Measurements from ENCODE around the gene DCAKD.

DCAKD gene

GRCh38 chr17:45093444-45094110 lies 42.1 kb upstream of the DCAKD start:
- TF ChIP-seq CTCF (IDR thresholded peaks at IDR 0.05; ENCODE audit: insufficient read depth, low read length, poor library complexity, severe bottlenecking) = no peak
- H3K36me3 ChIP-seq (ENCODE audit: control insufficient read depth, insufficient read depth, low read length) = peaks cover 46% of the 10 kb centered on the region
- H3K27me3 ChIP-seq (replicated peaks; ENCODE audit: control insufficient read depth, insufficient read depth, low read length) = no peaks in the 10 kb centered on the region
- H3K4me3 ChIP-seq (replicated peaks; ENCODE audit: low read depth, low read length) = no peak overlapping the region
- no peak for DNase-seq (ENCODE audit: extremely low read depth, insufficient read length)

- no peak for TF ChIP-seq CTCF (IDR thresholded peaks at IDR 0.05; ENCODE audit: insufficient read depth, low read length, poor library complexity, severe bottlenecking)
- H3K27me3 ChIP-seq (replicated peaks; ENCODE audit: control insufficient read depth, insufficient read depth, low read length) = no peaks in the 10 kb centered on the region
Measured at GRCh38 chr17:45092911-45093430, 41.5 kb upstream of the DCAKD start.

GRCh38 chr17:45091778-45092425 lies 40.5 kb upstream of the DCAKD start:
- H3K36me3 ChIP-seq (ENCODE audit: control insufficient read depth, insufficient read depth, low read length) = peaks cover 37% of the 10 kb centered on the region
- H3K27me3 ChIP-seq (replicated peaks; ENCODE audit: control insufficient read depth, insufficient read depth, low read length) = no peaks in the 10 kb centered on the region
- no peak overlapping the region for H3K4me3 ChIP-seq (replicated peaks; ENCODE audit: low read depth, low read length)
- no peak for TF ChIP-seq CTCF (IDR thresholded peaks at IDR 0.05; ENCODE audit: insufficient read depth, low read length, poor library complexity, severe bottlenecking)
- no peak for DNase-seq (ENCODE audit: extremely low read depth, insufficient read length)

More at GRCh38 chr17:45092911-45093430, 41.5 kb upstream of the DCAKD start:
- no peak for DNase-seq (ENCODE audit: extremely low read depth, insufficient read length)
- Histone ChIP-seq H3K36me3 (ENCODE audit: control insufficient read depth, insufficient read depth, low read length) (peaks cover 43% of the 10 kb centered on the region), H3K4me3 (replicated peaks; ENCODE audit: low read depth, low read length) (no peak overlapping the region)

GRCh38 chr17:45090711-45091110 lies 39.3 kb upstream of the DCAKD start:
- TF ChIP-seq CTCF (IDR thresholded peaks at IDR 0.05; ENCODE audit: insufficient read depth, low read length, poor library complexity, severe bottlenecking) = no peak
- DNase-seq (ENCODE audit: extremely low read depth, insufficient read length) = no peak
- H3K27me3 ChIP-seq (replicated peaks; ENCODE audit: control insufficient read depth, insufficient read depth, low read length) = no peaks in the 10 kb centered on the region
- H3K4me3 ChIP-seq (replicated peaks; ENCODE audit: low read depth, low read length) = no peak overlapping the region
- H3K36me3 ChIP-seq (ENCODE audit: control insufficient read depth, insufficient read depth, low read length) = peaks cover 34% of the 10 kb centered on the region

- Histone ChIP-seq H3K36me3 (ENCODE audit: control insufficient read depth, insufficient read depth, low read length) (peaks cover 34% of the 10 kb centered on the region), H3K4me3 (replicated peaks; ENCODE audit: low read depth, low read length) (no peak overlapping the region), H3K27me3 (replicated peaks; ENCODE audit: control insufficient read depth, insufficient read depth, low read length) (no peaks in the 10 kb centered on the region)
- TF ChIP-seq CTCF (IDR thresholded peaks at IDR 0.05; ENCODE audit: insufficient read depth, low read length, poor library complexity, severe bottlenecking) = no peak
- no peak for DNase-seq (ENCODE audit: extremely low read depth, insufficient read length)
Measured at GRCh38 chr17:45088741-45089140, 37.3 kb upstream of the DCAKD start.

All from GM06990 (cell line).